Psoas muscle (tissue), 8 donors: ENCODE data around the gene LSAMP. TPM values are rescaled to one million over a fixed set of nuclear protein-coding genes. Genes with fewer than 3 reads are reported as not detected.

ENCODE experiments used
- ATAC-seq, 4 donors: fragments of 200-7000 bp; cut with Tn5 transposase; one replicate each; pipeline ENCODE4 v1.9.1; 2020; ENCODE audit warnings: moderate library complexity in 3 of 4, mild to moderate bottlenecking in 2 of 4
- DNase-seq, 2 donors: peaks; one replicate each; pipeline ENCODE4 v3.0.0-alpha.2; 2020
- H3K27ac ChIP-seq: fragments of 200-600 bp; one replicate; pipeline ENCODE4 v1.8.0; 2022
- H3K27me3 ChIP-seq, 3 donors: fragments of 200-600 bp in 1 of 3; one replicate each; pipeline versions ENCODE4 v1.6.1 to v1.8.0; 2013 to 2022; ENCODE audit warnings: low read length in 2 of 3, mild to moderate bottlenecking in 2 of 3, moderate library complexity in 1 of 3; ENCODE audit not compliant: insufficient read depth in 3 of 3
- H3K36me3 ChIP-seq, 2 donors: fragments of 200-600 bp in 1 of 2; one replicate each; pipeline versions ENCODE4 v1.6.1 to v1.8.0; 2013 to 2022; ENCODE audit warnings: low read depth in 1 of 2, mild to moderate bottlenecking in 1 of 2, moderate library complexity in 1 of 2; ENCODE audit not compliant: insufficient read depth in 1 of 2
- H3K4me1 ChIP-seq: fragments of 200-600 bp; one replicate; pipeline ENCODE4 v1.8.0; 2022
- H3K4me3 ChIP-seq: fragments of 200-600 bp; one replicate; pipeline ENCODE4 v1.8.0; 2022; ENCODE audit warnings: mild to moderate bottlenecking
- H3K9me3 ChIP-seq: fragments of 200-600 bp; one replicate; pipeline ENCODE4 v1.8.0; 2022
- CTCF ChIP-seq: fragments of 200-600 bp; IDR thresholded peaks from one replicate; pipeline ENCODE4 v1.8.0; 2022; ENCODE audit warnings: antibody characterized with exemption
- WGBS, 3 donors: extraction: QIAGEN DNeasy Blood & Tissue Kit; methylation state at CpG; one replicate each; pipeline versions ENCODE4 v1.1.6 to v1.1.7; 2013; 5-methylcytosine and 5-hydroxymethylcytosine counted together
- intact Hi-C, 2 donors: fragments of 100-400 bp; cut with DNase I; formaldehyde crosslinking; loops; one replicate each; pipeline versions ENCODE4 v1.11.0 to v1.14.2; 2022
- polyA plus RNA-seq, 3 donors: library from polyadenylated mRNA; stranded (reverse); fragments of 200-250 nt; gene quantifications; one replicate each; pipeline ENCODE4 v1.2.3, GENCODE V29; 2013
- total RNA-seq, 4 donors: library from RNA; stranded (reverse); fragmentation: NEBNext Ultra II Directional in 2 of 4; extraction: Animal tissue kit (Norgen Biotek cat#: 25700) in 2 of 4; gene quantifications; one replicate each; pipeline versions ENCODE4 v1.2.1 to v1.2.4, GENCODE V29; 2021 to 2023
- donor health status: healthy with polysubstance abuse.
- donor health status: DM: no; HTN: no; CAD: no; lungs with moderate emphysema.
- donor health status: Bipolar disorder and iron deficiency.
- donor health status: healthy.
- donor health status: DM: yes; HTN: yes; CAD: no.
- donor health status: DM: no; HTN: no; CAD: no.
- donor health status: DM: no; HTN: no; CAD: no.
- donor health status: DM: yes; HTN: yes; CAD: no.

LSAMP gene
- total and polyA plus RNA-seq, 7 donors, result 0.01 to 0.17 (median 0.04) TPM; not detected in 4

GRCh38 chr3:115864911-115865310, 580.4 kb downstream of the LSAMP start:
- ATAC-seq, result no peak
- no peak for DNase-seq
- Histone ChIP-seq H3K4me3 (no peak overlapping the region), H3K27ac (no peak overlapping the region), H3K9me3 (no peaks in the 10 kb centered on the region), H3K27me3 (no peaks in the 10 kb centered on the region), H3K4me1 (no peaks in the 10 kb centered on the region), H3K36me3 (no peaks in the 10 kb centered on the region)
- TF ChIP-seq CTCF, result no peak
- intact Hi-C loops, result no loop called here
- 53 to 66% (median 56%) methylated on average over 2 of the region's 2 CpGs for WGBS, 3 donors

- Histone ChIP-seq H3K36me3 (no peaks in the 10 kb centered on the region), H3K27me3 (no peaks in the 10 kb centered on the region), H3K4me1 (no peaks in the 10 kb centered on the region), H3K27ac (no peak overlapping the region), H3K9me3 (no peaks in the 10 kb centered on the region), H3K4me3 (no peak overlapping the region)
- no peak for TF ChIP-seq CTCF
- no peak for DNase-seq
- intact Hi-C loops, result no loop called here
- 54 to 60% (median 57%) methylated on average over 6 of the region's 6 CpGs for WGBS, 3 donors
- no peak for ATAC-seq
Observed at GRCh38 chr3:115862849-115863248, 582.4 kb downstream of the LSAMP start.

- Histone ChIP-seq H3K4me3 (no peak overlapping the region), H3K27me3 (no peaks in the 10 kb centered on the region), H3K9me3 (no peaks in the 10 kb centered on the region), H3K27ac (no peak overlapping the region), H3K4me1 (no peaks in the 10 kb centered on the region), H3K36me3 (no peaks in the 10 kb centered on the region)
- ATAC-seq (peak in 1 of 4 donors; percentile 65), DNase-seq (no peak)
- 19 to 48% (median 33%) methylated on average over 1 of the region's 1 CpG for WGBS, 3 donors
- TF ChIP-seq CTCF, result no peak
- intact Hi-C loops, result no loop called here
Observed at GRCh38 chr3:115862099-115862498, 583.2 kb downstream of the LSAMP start.

- Histone ChIP-seq H3K4me1 (no peaks in the 10 kb centered on the region), H3K36me3 (no peaks in the 10 kb centered on the region), H3K9me3 (no peaks in the 10 kb centered on the region), H3K27ac (no peak overlapping the region), H3K27me3 (no peaks in the 10 kb centered on the region), H3K4me3 (no peak overlapping the region)
- DNase-seq (no peak), ATAC-seq (no peak)
- TF ChIP-seq CTCF, result no peak
- intact Hi-C loops, result no loop called here
- WGBS, 3 donors, result 75 to 77% (median 77%) methylated on average over 6 of the region's 6 CpGs
Observed at GRCh38 chr3:115861166-115861733, 584.0 kb downstream of the LSAMP start.

- ATAC-seq, result no peak
- TF ChIP-seq CTCF, result no peak
- no peaks in the 10 kb centered on the region for H3K36me3 ChIP-seq
Observed at GRCh38 chr3:115860766-115861165, 584.5 kb downstream of the LSAMP start.

More at GRCh38 chr3:115860766-115861165, 584.5 kb downstream of the LSAMP start:
- H3K27ac ChIP-seq, result no peak overlapping the region
- H3K9me3 ChIP-seq, result no peaks in the 10 kb centered on the region
- no peak overlapping the region for H3K4me3 ChIP-seq
- H3K4me1 ChIP-seq, result no peaks in the 10 kb centered on the region
- WGBS, 3 donors, result 78 to 87% (median 82%) methylated on average over 2 of the region's 2 CpGs
- no peaks in the 10 kb centered on the region for H3K27me3 ChIP-seq
- intact Hi-C loops, result no loop called here
- DNase-seq, result no peak
